Kidney epithelial cell (primary cell): ENCODE results near the gene ADK. TPM values are rescaled to one million over a fixed set of nuclear protein-coding genes. Genes with fewer than 3 reads are reported as not detected.
"Not testable (repeated sequence)": the region's sequence is repeated elsewhere in the genome, so short reads cannot be mapped to it uniquely, and the experiment has no call there.

Experiments used
- DNase-seq: peaks from one replicate; pipeline ENCODE4 v3.0.0-alpha.2; 2010; ENCODE audit warnings: low read depth
- H3K27me3 ChIP-seq: 2 replicates; pipeline ENCODE4 v1.6.0; 2011; ENCODE audit warnings: low read length; ENCODE audit not compliant: control insufficient read depth, insufficient read depth
- H3K36me3 ChIP-seq: 2 replicates; pipeline ENCODE4 v1.5.1; 2011; ENCODE audit warnings: low read length; ENCODE audit not compliant: control insufficient read depth, insufficient read depth
- H3K4me3 ChIP-seq: 2 replicates; pipeline ENCODE4 v1.5.1; 2011; ENCODE audit warnings: low read depth, mild to moderate bottlenecking, control low read depth, low read length
- total RNA-seq: library from RNA; depleted of rRNA; stranded (reverse); fragments of >200 nt; gene quantifications from 2 replicates; pipeline ENCODE4 v1.2.3, GENCODE V29; 2015
- TF ChIP-seq, protein P1 (sequence below): IDR thresholded peaks from 2 replicates; pipeline ENCODE4 v1.5.1; 2011; ENCODE audit warnings: mild to moderate bottlenecking, moderate library complexity, low read length, control low read depth, inconsistent platforms; ENCODE audit not compliant: insufficient read depth, poor library complexity, severe bottlenecking

ADK gene
- total RNA-seq, 1 donor from 2014 or later, result 43.6 TPM

DNA sequence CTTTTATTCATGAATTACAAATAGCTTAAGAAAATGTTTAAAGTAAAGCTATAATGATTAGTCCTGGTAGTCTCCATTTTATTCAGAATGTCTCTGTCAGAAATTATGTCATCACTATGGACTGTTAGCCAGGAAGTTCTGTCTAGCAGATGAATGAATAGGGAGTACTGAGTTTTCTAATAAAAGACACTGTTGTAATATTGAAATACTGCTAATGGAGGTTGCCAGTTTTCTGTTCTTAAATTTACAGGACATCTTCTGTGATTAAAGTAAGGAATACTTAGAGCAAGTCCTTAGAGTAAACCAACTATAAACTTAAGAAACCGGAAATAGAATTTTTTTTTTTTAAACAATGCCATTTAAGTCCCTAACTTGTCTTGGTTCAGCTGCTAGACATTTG is 309.8 kb downstream of the ADK start:
- TF ChIP-seq, protein P1, sequence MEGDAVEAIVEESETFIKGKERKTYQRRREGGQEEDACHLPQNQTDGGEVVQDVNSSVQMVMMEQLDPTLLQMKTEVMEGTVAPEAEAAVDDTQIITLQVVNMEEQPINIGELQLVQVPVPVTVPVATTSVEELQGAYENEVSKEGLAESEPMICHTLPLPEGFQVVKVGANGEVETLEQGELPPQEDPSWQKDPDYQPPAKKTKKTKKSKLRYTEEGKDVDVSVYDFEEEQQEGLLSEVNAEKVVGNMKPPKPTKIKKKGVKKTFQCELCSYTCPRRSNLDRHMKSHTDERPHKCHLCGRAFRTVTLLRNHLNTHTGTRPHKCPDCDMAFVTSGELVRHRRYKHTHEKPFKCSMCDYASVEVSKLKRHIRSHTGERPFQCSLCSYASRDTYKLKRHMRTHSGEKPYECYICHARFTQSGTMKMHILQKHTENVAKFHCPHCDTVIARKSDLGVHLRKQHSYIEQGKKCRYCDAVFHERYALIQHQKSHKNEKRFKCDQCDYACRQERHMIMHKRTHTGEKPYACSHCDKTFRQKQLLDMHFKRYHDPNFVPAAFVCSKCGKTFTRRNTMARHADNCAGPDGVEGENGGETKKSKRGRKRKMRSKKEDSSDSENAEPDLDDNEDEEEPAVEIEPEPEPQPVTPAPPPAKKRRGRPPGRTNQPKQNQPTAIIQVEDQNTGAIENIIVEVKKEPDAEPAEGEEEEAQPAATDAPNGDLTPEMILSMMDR, result no peak
- no peak for DNase-seq
- Histone ChIP-seq H3K36me3 (no peaks in the 10 kb centered on the region), H3K4me3 (no peak overlapping the region), H3K27me3 (no peaks in the 10 kb centered on the region)

- no peak for DNase-seq
- H3K27me3 ChIP-seq, result no peaks in the 10 kb centered on the region
- no peaks in the 10 kb centered on the region for H3K36me3 ChIP-seq
- TF ChIP-seq, protein P1, result no peak
- no peak overlapping the region for H3K4me3 ChIP-seq
Observed at GRCh38 chr10:74474022-74474713, 323.1 kb downstream of the ADK start.

- not testable (repeated sequence) for DNase-seq, H3K36me3 ChIP-seq, H3K27me3 ChIP-seq
Observed at GRCh38 chr10:74476162-74476706, 325.2 kb downstream of the ADK start.

DNA sequence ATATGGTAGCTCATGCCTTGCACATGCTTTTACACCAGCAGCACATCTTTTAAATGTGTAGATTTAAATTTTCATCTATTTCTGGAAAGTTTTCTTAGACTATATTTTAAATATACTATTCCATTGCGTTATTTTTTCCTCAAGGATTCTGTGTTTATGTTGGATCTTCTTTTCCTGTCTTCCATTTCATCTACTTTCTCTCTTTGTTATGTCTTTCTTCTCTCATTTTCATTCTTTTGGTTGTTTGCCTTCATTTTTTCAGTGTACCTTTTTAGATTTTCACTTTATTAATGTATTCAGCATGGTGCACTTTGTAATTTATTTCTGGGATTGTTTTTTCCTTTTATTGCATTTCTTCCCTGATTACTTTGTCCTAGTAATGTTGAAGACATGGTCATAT is 329.8 kb downstream of the ADK start:
- DNase-seq, result no peak
- Histone ChIP-seq H3K4me3 (no peak overlapping the region), H3K36me3 (no peaks in the 10 kb centered on the region), H3K27me3 (no peaks in the 10 kb centered on the region)
- TF ChIP-seq, protein P1, result no peak

More at GRCh38 chr10:74476162-74476706, 325.2 kb downstream of the ADK start:
- H3K4me3 ChIP-seq, result not testable (repeated sequence)

DNA sequence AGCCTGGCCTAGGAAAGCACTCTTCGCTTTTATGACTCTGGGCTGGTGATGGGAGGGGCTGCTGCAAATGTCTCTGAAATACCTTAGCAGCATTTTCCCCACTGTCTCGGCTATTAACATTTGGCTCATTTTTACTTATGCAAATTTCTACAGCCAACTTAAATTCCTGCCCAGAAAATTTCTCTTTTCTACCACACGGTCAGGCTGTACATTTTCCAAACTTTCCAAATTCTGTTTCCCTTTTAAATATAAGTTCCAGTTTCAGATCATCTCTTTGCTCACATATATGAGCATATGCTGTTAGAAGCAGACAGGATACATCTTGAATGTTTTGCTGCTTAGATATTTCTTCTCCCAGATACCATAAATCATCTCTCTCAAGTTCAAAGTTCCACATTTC is 332.3 kb downstream of the ADK start:
- no peak for DNase-seq
- no peak overlapping the region for H3K4me3 ChIP-seq
- no peaks in the 10 kb centered on the region for H3K36me3 ChIP-seq
- no peaks in the 10 kb centered on the region for H3K27me3 ChIP-seq
- TF ChIP-seq, protein P1, result no peak

DNA sequence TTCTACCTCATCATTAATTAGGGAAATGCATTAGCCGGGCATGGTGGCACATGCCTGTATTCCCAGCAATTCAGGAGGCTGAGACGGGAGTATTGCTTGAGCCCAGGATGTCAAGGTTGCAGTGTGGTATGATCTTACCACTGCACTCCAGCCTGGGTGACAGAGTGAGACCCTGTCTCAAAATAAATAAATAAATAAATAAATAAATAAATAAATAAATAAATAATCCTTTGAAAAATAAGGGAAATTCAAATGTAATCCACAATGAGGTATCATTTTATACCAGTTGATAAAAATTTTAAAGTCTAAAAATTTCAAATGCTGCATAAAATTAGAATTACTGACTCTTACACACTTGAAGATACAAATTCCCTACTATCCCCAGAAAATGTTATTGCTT is 334.3 kb downstream of the ADK start:
- H3K4me3 ChIP-seq, result no peak overlapping the region
- TF ChIP-seq, protein P1, result no peak

More for the DNA sequence above, 334.3 kb downstream of the ADK start:
- DNase-seq, result no peak
- Histone ChIP-seq H3K27me3 (no peaks in the 10 kb centered on the region), H3K36me3 (no peaks in the 10 kb centered on the region)
